ENCODE measurements around the gene GALNT7. TPM values are rescaled to one million over a fixed set of nuclear protein-coding genes. Genes with fewer than 3 reads are reported as not detected.
A peak's percentile ranks its signal among the peaks of the same experiment; 100 is the strongest.

GALNT7 gene
- total and polyA plus RNA-seq, 10 of the 15 experiments (the other 5 are each of a cell fraction or from before 2014, with no cell fraction given) = 14.2 to 33.2 (median 28.9) TPM

DNA sequence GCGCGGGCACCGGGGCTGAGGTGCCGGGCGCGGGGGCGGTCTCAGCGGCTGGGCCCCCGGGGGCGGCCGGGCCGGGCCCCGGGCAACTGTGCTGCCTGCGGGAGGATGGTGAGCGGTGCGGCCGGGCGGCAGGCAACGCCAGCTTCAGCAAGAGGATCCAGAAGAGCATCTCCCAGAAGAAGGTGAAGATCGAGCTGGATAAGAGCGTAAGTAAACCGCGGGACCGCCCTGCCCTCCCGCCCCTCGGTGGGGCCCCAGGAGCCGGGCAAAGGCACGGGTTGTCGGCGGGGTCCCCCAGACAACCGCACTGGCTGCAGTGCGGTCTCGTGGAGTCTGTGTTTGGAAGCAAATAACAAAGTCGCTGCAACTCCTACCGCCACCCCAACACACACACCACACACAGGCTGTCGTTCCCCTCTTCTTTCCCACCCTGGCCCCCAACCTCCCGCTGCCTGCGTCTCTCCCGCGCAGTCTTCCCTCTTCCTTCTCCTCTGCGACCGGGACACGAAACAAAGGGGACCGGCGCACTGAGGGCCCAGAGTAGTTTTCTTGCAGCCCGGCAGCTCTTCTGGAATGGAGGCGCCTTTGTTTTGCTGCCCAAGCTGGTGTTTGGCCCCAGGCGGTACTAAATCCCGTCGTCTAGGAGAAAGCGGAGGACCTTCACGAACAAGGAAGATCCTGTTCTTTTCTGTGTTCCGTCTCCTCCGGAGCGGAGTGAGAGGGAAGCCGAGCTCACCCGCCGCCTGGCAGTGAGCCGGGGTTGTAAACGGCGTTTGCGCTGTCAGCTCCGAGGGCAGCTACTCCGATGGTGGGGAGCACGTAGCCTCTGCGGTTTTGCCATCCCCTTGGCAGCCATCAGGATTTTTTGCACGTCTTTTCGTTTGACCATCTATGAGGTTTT, 202.9 kb downstream of the GALNT7 start (continued):
- TF ChIP-seq RELB (IDR thresholded peaks at IDR 0.05; ENCODE audit: low read depth) (0 out of 2 replicates have a peak, but pooled peaks have one; percentile 33), JUND (IDR thresholded peaks at IDR 0.05; ENCODE audit: low read depth, low read length) (no peak), IKZF2 (IDR thresholded peaks at IDR 0.05) (peak; percentile 38 to 57; a peak in 2 of 4 replicates), GATAD2B (conservative IDR thresholded peaks at IDR 0.05; ENCODE audit: low read depth) (peak; percentile 48; the same call in 1 of the 2 replicates), FOXK2 (IDR thresholded peaks at IDR 0.05) (no peak), CHD1 (IDR thresholded peaks at IDR 0.05; ENCODE audit: low read depth, low read length) (no peak), SMAD1 (IDR thresholded peaks at IDR 0.05; ENCODE audit: low read depth, partially characterized antibody) (no peak)

MicroRNAs encoded within 50 kb of the gene (microRNA counts, 767-probe panel; counts per million panel counts)
- 1,125 counts per million, percentile 35 among the panel's probes with 10 or more counts for microRNA hsa-miR-548t-5p

Small RNAs within 50 kb of the gene (microRNA-seq; reads per million reads assigned to microRNA genes)
- 4.3 reads per million, percentile 26 among the genes with 10 or more reads in this experiment for gene MIR548T

Small RNAs within 50 kb of the gene (small RNA-seq; reads per million reads assigned to genes)
- gene MIR548T (not detected), gene RN7SL253P (not detected)

Other genes starting within 250 kb of the GALNT7 start
- 260 and 307 TPM in 2 replicates for gene HMGB2, start 165.5 kb downstream of the GALNT7 start, total RNA-seq (2014; rRNA removed)
- gene HMGB2, start 165.5 kb downstream of the GALNT7 start, total RNA-seq (2014; rRNA removed; fragmentation: Illumina TruSeq; extraction: Trizol) = 580 and 598 TPM in 2 replicates
- gene HMGB2, start 165.5 kb downstream of the GALNT7 start, total RNA-seq (2021) = 314 and 323 TPM in 2 replicates
- gene HMGB2, start 165.5 kb downstream of the GALNT7 start, polyA plus RNA-seq (2011; rRNA removed) = 420 and 773 TPM in 2 replicates
- gene HMGB2, start 165.5 kb downstream of the GALNT7 start, polyA plus RNA-seq (2014; fragmentation: Illumina TruSeq; extraction: Trizol) = 756 and 851 TPM in 2 replicates
- 100 to 1,000 TPM; 858 to 954 TPM for gene HMGB2, start 165.5 kb downstream of the GALNT7 start, polyA plus RNA-seq (2014; fragmentation: Nextera tagmentation; extraction: Ambion mirVana)
- 358 and 471 TPM in 2 replicates for gene HMGB2, start 165.5 kb downstream of the GALNT7 start, polyA plus RNA-seq (2014; rRNA removed)
- gene HMGB2, start 165.5 kb downstream of the GALNT7 start, polyA plus RNA-seq (2016; fragmentation: Nextera tagmentation; extraction: Ambion mirVana) = 100 to 1,000 TPM; 931 to 961 TPM
- gene SAP30, start 202.1 kb downstream of the GALNT7 start, total RNA-seq (2014; rRNA removed) = 23.1 and 28.4 TPM in 2 replicates
- 28.9 and 29.7 TPM in 2 replicates for gene SAP30, start 202.1 kb downstream of the GALNT7 start, total RNA-seq (2014; rRNA removed; fragmentation: Illumina TruSeq; extraction: Trizol)
- 26.0 and 29.6 TPM in 2 replicates for gene SAP30, start 202.1 kb downstream of the GALNT7 start, total RNA-seq (2021)
- gene SAP30, start 202.1 kb downstream of the GALNT7 start, polyA plus RNA-seq (2011; rRNA removed) = 56.9 and 106 TPM in 2 replicates
- 16.3 and 18.3 TPM in 2 replicates for gene SAP30, start 202.1 kb downstream of the GALNT7 start, polyA plus RNA-seq (2014; fragmentation: Illumina TruSeq; extraction: Trizol)
- 10 to 100 TPM in 1 of 2 experiments, 1 to 10 TPM in 1; 5.4 to 24.0 TPM for gene SAP30, start 202.1 kb downstream of the GALNT7 start, polyA plus RNA-seq (2014; fragmentation: Nextera tagmentation; extraction: Ambion mirVana)
- 30.0 and 31.7 TPM in 2 replicates for gene SAP30, start 202.1 kb downstream of the GALNT7 start, polyA plus RNA-seq (2014; rRNA removed)
- 1 to 10 TPM; 5.0 to 9.9 TPM for gene SAP30, start 202.1 kb downstream of the GALNT7 start, polyA plus RNA-seq (2016; fragmentation: Nextera tagmentation; extraction: Ambion mirVana)
- gene SCRG1, start 230.3 kb downstream of the GALNT7 start, total RNA-seq (2014; rRNA removed) = not detected in 2 replicates
- gene SCRG1, start 230.3 kb downstream of the GALNT7 start, total RNA-seq (2014; rRNA removed; fragmentation: Illumina TruSeq; extraction: Trizol) = not detected in 2 replicates
- gene SCRG1, start 230.3 kb downstream of the GALNT7 start, total RNA-seq (2021) = not detected in 2 replicates
- not detected in 2 replicates for gene SCRG1, start 230.3 kb downstream of the GALNT7 start, polyA plus RNA-seq (2011; rRNA removed)
- not detected in 2 replicates for gene SCRG1, start 230.3 kb downstream of the GALNT7 start, polyA plus RNA-seq (2014; fragmentation: Illumina TruSeq; extraction: Trizol)
- gene SCRG1, start 230.3 kb downstream of the GALNT7 start, polyA plus RNA-seq (2014; fragmentation: Nextera tagmentation; extraction: Ambion mirVana) = under 1 TPM in 1 of 2 experiments, not detected in 1; 0.02 TPM
- gene SCRG1, start 230.3 kb downstream of the GALNT7 start, polyA plus RNA-seq (2014; rRNA removed) = not detected in 2 replicates
- under 1 TPM; 0.54 to 0.58 TPM for gene SCRG1, start 230.3 kb downstream of the GALNT7 start, polyA plus RNA-seq (2016; fragmentation: Nextera tagmentation; extraction: Ambion mirVana)

Data from GM12878 (cell line).